ENCODE results near the gene STK32C.

The STK32C gene

DNA sequence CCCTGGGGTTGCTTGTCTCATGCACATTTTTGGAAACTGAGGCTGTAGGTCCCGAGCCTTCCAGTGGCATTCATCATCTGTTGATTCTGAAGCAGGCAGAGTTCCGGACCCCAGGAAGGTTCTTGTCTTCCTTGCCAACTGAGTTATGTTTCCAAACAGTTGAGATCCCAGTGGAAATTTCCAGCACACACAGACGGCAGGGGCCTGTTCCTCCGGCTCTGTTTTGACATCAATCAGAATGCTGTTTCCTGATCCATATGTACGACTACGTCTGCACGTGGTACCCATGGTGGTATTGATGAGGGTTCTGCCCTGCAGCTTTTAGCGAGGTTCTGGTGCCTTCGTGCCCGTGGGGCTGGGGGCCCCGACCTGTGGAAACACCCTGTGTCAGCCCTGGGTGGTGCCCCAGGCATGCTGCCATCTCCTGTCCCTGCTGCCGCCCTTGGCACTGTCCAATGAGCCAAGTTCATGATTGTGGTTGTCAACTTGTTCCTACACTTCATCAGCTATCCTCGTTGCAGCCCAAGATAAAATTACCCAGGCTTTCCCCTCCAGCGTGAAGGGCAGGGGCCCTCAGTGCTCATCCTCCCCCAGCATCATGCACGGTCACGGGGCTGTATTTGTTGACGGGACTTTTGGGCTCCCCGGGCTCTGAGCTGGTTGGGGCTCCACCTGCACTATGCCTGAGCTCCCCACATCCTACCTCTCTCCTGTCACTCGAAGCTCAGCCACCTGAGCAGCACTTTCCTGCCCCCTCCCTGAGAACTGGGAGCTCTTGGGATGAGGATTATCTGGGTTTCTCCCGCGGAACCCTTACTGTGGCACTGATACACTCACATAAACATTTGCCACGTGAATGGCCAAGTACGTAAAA lies 128.8 kb downstream of the STK32C start:
- no peak for DNase-seq

DNA sequence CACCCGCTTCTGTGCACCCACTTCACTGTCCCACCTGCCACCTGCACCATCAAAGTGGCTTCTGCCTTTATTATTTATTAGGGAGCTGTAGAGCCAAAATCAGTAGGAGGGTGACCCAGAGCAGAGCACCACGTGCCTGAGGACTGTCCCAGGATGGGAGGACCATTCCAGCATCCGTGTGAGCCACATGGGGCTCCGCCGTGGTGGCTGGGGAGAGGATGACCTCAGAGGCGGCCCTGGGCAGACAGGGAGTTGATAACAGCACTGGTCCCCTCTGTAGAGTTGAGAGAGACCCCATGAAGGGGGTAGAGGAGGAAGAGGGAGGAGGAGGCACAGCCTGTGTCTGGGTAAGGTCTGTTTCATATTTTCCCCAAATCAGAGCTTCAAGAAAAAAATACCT lies 129.7 kb downstream of the STK32C start:
- no peak for DNase-seq

DNA sequence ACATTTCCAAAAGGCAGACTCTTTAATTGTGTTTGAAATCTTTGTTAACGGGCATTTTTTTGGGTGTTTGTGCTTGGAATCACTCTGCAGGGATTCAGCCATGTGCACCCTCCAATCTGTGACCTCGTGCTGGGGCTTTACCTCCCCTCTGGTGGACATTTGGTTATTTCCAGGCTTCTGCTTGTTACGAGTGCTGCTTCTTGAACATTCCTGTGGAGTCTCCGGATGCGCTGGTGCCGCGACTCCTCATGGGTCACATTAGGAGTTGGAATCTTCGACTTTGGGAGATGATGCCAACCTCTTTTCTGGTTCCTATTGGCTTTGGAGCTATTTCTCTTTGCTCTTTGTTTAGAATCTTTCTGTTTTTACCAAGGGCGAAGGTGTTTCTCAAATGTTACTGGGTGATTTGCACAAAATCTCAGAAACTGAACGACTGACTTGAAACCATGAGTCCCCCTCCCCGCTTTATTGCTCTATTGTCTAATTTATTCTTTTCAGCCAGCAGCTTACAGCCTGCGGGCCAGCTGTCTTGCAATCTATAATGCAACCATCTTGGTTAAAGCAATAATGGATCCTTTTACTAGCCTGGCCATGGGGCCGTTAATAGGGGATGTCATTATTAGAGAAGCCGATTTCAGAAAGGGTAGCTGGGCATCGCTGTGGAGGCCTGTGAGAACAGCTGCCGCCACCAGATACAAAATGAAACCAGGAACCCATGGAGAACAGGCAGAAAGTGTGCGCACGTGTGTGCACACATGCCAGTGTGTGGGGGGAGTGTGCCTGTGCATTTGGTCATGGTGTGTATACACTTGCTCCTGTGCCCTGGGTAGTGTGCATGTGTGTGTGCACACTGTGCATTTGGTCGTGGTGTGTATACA lies 130.9 kb downstream of the STK32C start:
- no peak for DNase-seq

GRCh38 chr10:132175907-132176581 lies 131.7 kb downstream of the STK32C start:
- no peak for DNase-seq

DNA sequence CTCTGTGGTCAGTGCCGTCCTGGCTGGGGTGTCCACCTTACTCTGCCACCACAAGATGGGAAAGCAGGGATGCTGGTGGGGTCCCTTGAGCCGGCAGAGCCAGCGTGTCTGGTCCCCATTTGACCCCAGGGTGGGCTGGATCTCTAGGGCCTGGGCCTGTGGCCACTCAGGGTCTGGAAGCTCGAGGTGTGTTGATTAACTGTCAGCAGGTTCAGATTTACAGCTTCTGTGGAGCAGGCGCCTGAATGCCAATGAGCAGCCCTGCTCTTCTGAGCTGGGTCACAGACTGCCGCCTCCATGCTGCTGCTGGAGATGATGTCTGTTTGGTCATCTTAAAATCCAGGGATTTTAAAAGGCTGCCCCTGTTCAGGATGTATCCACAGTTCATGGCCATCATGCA lies 132.3 kb downstream of the STK32C start:
- no peak for DNase-seq

- no peak for DNase-seq
Observed at GRCh38 chr10:132174237-132174636, 133.5 kb downstream of the STK32C start.

- DNase-seq: no peak
Observed at GRCh38 chr10:132173185-132173584, 134.6 kb downstream of the STK32C start.

DNA sequence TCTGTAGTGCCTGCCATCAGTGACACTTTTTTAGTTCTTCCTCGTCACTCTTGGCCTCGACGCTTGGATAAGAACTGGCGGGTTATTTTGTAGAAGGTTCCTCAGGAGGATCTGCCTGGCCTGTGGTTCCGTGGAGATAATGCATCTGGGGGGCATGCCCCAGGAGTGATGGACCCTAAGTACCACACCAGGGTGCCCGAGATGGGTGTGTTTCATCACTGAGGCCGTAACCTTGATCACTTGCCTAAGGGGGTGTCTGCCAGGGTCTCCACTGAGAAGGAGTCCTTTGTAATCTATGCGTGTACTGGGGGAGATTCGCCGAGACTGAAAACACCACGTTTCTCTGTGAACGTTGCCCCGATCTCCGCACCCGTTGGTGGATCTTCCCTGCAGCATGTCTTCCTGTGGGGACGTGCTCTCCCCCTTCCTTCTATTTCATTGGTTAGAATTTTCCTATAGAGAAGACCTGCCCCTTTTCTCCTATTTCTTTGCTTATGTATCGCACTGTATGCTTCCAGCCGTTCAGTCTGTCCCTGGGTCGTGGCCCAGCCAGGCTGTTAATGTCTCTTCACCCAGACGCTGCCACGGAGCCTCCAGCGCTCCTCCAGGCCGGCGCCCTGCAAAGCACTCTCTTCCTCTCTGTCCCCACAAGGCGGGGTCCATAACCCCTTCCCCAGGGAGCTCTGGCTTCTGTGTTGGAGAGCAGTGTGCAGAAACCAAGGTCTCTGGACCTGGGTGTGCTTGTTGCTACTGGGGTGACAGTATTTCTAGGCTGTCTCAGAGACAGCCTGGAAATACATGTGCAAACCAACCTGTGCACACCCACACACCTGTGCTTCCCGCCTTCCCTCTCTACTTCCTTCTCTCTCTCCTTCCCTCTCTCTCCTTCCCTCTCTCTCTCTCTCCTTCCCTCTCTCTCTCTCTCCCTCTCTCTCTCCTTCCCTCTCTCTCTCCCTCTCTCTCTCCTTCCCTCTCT lies 135.4 kb downstream of the STK32C start:
- DNase-seq: no peak

DNA sequence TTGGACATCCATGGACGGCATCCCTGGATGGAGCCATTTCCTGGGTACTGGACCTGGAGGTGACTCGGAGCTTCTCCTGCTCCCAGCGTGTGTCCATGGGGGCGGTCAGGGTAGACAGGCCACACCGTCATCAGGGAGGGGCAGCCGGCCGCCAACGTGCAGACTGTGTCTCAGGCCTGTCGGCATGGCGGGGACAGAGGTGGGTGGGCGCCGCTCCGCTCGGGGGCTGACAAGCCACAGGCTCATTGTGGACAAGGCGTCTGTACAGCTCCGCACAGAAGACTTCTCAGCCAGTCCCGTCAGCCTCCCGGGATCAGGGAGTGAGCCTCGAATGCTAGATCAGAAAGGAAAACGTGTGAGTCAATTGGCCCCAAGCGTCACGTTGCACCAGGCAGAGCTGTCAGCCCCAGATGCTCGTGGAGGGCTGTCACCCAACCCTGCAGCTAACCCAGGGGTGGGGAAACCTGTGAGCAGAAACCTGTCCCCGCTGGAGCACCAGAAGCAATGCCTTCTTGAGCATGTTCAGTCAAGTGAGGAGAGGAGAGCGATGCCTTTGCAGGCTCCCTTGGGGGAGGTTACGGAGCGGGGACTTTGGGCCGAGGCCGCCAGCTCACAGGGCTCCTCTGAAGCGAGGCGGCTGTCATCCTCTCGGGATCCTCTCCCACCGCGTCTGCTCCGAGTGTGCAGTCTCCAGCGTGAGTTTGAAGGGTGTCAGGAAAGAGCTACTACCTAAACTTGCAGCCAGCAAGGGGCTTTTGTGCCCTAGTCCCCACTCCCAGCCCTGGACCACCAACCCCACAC lies 137.0 kb downstream of the STK32C start:
- DNase-seq: no peak

GRCh38 chr10:132169766-132170560 lies 137.8 kb downstream of the STK32C start:
- DNase-seq: no peak

DNA sequence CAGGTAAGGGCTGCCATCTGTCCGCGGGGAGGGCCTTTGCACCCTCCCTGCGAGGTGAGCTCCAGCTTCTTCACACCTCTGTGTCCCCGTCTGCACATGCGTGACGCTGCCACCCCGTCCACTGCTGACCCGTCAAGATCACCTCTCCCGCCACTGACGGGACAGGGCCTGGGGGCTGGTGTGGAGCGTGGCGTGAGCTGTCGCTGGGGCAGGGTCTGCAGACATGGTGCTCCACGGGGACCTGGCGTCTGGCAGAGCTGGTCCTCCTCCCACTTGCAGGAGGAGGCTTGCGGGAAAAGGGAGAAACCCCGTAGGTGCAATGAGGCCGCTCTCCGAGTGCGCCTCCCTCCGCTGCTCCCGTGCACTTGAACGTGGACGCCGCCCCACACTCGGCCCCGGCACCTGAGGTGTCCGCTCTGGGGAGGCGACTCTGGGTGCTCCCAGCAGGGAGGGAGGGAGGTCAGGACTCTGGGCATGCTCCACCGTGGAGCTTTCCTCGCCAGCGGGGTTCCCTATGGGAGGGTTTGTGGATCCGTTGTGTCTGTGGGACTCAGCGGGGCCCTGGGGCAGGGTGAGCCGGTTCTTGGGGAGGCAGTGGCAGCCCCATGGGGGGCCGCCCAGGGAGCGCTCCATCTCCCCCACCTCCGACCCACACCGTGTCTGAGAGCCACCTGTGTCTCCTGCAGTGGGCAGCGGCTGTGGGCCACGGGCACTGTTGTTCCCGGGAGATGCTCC lies 138.6 kb downstream of the STK32C start:
- no peak for DNase-seq

GRCh38 chr10:132168571-132169030 lies 139.1 kb downstream of the STK32C start:
- no peak for DNase-seq

DNA sequence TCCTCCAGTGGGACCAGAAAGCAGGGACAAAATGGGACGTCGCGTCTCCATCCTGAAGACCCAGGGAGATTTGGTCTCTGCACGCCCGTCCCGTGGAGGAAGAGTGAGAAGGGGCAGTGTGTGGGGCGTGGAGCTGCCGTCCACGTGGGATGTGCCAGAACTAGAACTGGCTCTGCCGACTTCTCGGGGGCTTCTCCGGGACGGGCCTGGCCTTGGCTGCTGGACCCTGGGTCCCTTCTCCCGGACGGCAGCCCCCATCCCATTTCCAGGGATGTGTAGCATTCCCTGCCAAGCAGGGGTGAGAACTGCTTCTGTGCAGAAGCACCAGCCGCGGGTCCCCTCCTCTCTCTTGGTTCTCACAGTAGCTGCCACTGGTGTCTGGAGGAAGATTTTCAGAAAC lies 139.8 kb downstream of the STK32C start:
- no peak for DNase-seq

DNA sequence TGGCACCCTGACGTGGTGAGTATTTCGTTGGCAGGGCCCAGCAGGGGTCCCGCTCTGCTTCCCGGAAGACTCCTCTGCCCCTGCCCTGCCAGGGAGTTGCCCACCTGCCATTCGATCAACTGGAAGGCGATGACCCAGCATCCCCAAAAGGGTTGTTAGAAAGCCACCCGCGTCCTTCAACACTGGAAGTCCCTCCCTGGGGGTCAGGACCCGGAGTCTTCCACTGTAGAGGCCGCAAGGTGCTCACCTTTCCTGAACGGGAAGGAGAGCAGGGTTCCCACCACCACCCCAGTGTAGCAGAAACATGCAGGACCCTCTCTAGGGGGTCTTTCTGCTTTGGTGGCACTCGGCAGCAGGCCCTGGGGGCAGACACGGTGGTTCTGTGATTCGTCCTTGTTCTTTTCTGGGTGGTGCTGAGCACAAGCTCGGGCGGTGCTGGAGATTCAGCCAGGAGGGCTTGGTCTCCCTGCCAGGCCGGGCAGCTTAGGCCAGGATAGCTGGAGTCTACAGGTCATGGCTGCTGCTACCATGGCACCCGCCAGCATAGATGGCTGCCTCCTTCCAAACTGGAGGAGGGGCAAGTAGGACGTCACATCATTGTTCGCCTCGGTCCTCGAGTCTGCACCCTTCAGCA lies 140.6 kb downstream of the STK32C start:
- no peak for DNase-seq

- no peak for DNase-seq
Observed at GRCh38 chr10:132166216-132166950, 141.4 kb downstream of the STK32C start.

DNA sequence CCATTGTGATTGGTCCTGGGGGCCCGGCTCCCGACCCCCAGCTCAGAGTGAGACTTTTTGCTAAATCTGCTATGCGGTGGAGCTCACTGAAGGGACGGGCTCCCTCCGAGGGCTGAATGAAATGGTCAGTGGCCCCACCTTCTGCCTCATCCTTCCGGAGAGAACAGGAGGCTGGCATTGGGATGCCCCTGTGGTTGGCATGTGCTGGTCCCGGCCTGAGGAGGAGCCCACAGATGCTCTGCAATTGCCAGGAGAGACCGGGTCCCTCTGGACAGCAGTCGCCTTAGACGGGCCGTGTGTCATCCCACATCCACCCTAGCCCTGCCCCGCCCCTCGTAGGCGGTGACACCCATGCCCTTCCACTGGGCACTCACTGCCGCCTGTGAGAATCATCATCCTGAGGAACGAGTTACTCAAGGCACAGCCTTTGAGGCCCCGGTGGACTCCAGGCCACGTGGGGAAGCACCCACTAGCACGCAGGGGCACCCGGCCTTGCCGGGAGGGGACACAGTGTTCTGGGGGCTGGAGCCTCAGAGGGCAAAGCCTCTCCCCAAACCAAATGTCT lies 142.3 kb downstream of the STK32C start:
- DNase-seq: no peak

- DNase-seq: no peak
Observed at GRCh38 chr10:132164761-132165278, 142.9 kb downstream of the STK32C start.

All from central memory CD4-positive, alpha-beta T cell (primary cell).